WTC11 (cell line): ENCODE measurements around the gene PRR33. TPM values are rescaled to one million over a fixed set of nuclear protein-coding genes. Genes with fewer than 3 reads are reported as not detected.

ENCODE experiments used
- ATAC-seq: fragments of 200-7000 bp; cut with Tn5 transposase; 2 replicates; pipeline ENCODE4 v1.10.0; 2021; ENCODE audit warnings: mild to moderate bottlenecking, moderate library complexity
- CTCF ChIA-PET: fragments of 300-600 bp; sonication (Branson Sonifier 250); formaldehyde crosslinking; loops from one replicate; lab custom pipeline; 2021; ENCODE audit warnings: antibody characterized with exemption; lab: Charles Lee
- POLR2A ChIA-PET: fragments of 350-600 bp; sonication (Branson Sonifier 250); formaldehyde crosslinking; loops from one replicate; lab custom pipeline; 2021; ENCODE audit warnings: antibody characterized with exemption; lab: Charles Lee
- DNase-seq: peaks from one replicate; pipeline ENCODE4 v3.0.0; 2021; ENCODE audit warnings: low spot score
- H3K27ac Mint-ChIP-seq: 2 replicates; pipeline ENCODE4 v1.8.0; 2021; ENCODE audit warnings: mixed read lengths
- H3K27me3 Mint-ChIP-seq: 2 replicates; pipeline ENCODE4 v1.8.0; 2021; ENCODE audit warnings: low read depth, mild to moderate bottlenecking, moderate library complexity, mixed read lengths
- H3K36me3 Mint-ChIP-seq: 2 replicates; pipeline ENCODE4 v1.8.0; 2021; ENCODE audit warnings: mixed read lengths
- H3K4me1 Mint-ChIP-seq: 2 replicates; pipeline ENCODE4 v1.8.0; 2022; ENCODE audit warnings: mixed read lengths
- H3K4me3 Mint-ChIP-seq: 2 replicates; pipeline ENCODE4 v1.8.0; 2021; ENCODE audit warnings: mild to moderate bottlenecking, moderate library complexity, mixed read lengths
- H3K9me3 Mint-ChIP-seq: 2 replicates; pipeline ENCODE4 v1.8.0; 2021; ENCODE audit warnings: mixed read lengths
- ATF6 ChIP-seq: sonication (generic); formaldehyde crosslinking; IDR thresholded peaks from 2 replicates; pipeline ENCODE4 v1.8.1; 2023; ENCODE audit warnings: mild to moderate bottlenecking, missing genetic modification reagents
- CTCF ChIP-seq: fragments of 200-600 bp; IDR thresholded peaks from 2 replicates; pipeline ENCODE4 v1.8.0; 2022; ENCODE audit warnings: antibody characterized with exemption
- EMX1 ChIP-seq: fragments of 250-450 bp; sonication (Bioruptor Pico); IDR thresholded peaks from 2 replicates; pipeline ENCODE4 v1.8.0; 2021; ENCODE audit warnings: mild to moderate bottlenecking
- ETV6 ChIP-seq: sonication (generic); formaldehyde crosslinking; IDR thresholded peaks from 2 replicates; pipeline ENCODE4 v1.8.1; 2022; ENCODE audit warnings: mild to moderate bottlenecking, missing genetic modification reagents
- GTF2I ChIP-seq: fragments of 250-450 bp; sonication (Bioruptor Pico); conservative IDR thresholded peaks from 2 replicates; pipeline ENCODE4 v1.4.0; 2021; ENCODE audit warnings: mild to moderate bottlenecking
- JAZF1 ChIP-seq: fragments of 250-450 bp; sonication (Bioruptor Pico); IDR thresholded peaks from 2 replicates; pipeline ENCODE4 v1.9.0; 2021; ENCODE audit warnings: moderate library complexity, mild to moderate bottlenecking, inconsistent platforms
- JUN ChIP-seq: sonication (generic); formaldehyde crosslinking; IDR thresholded peaks from 2 replicates; pipeline ENCODE4 v1.8.0; 2023; ENCODE audit warnings: mild to moderate bottlenecking, missing genetic modification reagents
- MXD4 ChIP-seq: fragments of 250-450 bp; sonication (Bioruptor Pico); IDR thresholded peaks from 2 replicates; pipeline ENCODE4 v1.8.0; 2021; ENCODE audit warnings: mild to moderate bottlenecking, moderate library complexity, borderline replicate concordance
- MYBL2 ChIP-seq: sonication (generic); formaldehyde crosslinking; IDR thresholded peaks from 2 replicates; pipeline ENCODE4 v1.8.1; 2023; ENCODE audit warnings: mild to moderate bottlenecking, moderate library complexity, missing genetic modification reagents
- NFYB ChIP-seq: sonication (generic); formaldehyde crosslinking; conservative IDR thresholded peaks from 2 replicates; pipeline ENCODE4 v1.8.0; 2022; ENCODE audit warnings: low read depth, missing genetic modification reagents
- PRRX2 ChIP-seq: fragments of 250-450 bp; sonication (Bioruptor Pico); IDR thresholded peaks from 2 replicates; pipeline ENCODE4 v1.8.0; 2021; ENCODE audit warnings: mild to moderate bottlenecking
- SMAD4 ChIP-seq: sonication (generic); formaldehyde crosslinking; IDR thresholded peaks from 2 replicates; pipeline ENCODE4 v1.8.0; 2022; ENCODE audit warnings: mild to moderate bottlenecking, missing genetic modification reagents
- SOX15 ChIP-seq: fragments of 250-450 bp; sonication (Bioruptor Pico); IDR thresholded peaks from 2 replicates; pipeline ENCODE4 v1.9.0; 2021; ENCODE audit warnings: mild to moderate bottlenecking
- TCF7 ChIP-seq: sonication (generic); formaldehyde crosslinking; IDR thresholded peaks from 2 replicates; pipeline ENCODE4 v1.8.0; 2022; ENCODE audit warnings: mild to moderate bottlenecking, low read depth, missing genetic modification reagents, moderate library complexity
- TEAD1 ChIP-seq: sonication (generic); formaldehyde crosslinking; IDR thresholded peaks from 2 replicates; pipeline ENCODE4 v1.8.0; 2022; ENCODE audit warnings: mild to moderate bottlenecking, missing genetic modification reagents
- USF2 ChIP-seq: sonication (generic); formaldehyde crosslinking; IDR thresholded peaks from 2 replicates; pipeline ENCODE4 v1.8.1; 2023; ENCODE audit warnings: mild to moderate bottlenecking, missing genetic modification reagents, moderate library complexity
- ZNF232 ChIP-seq: sonication (generic); formaldehyde crosslinking; IDR thresholded peaks from 2 replicates; pipeline ENCODE4 v1.8.0; 2022; ENCODE audit warnings: mild to moderate bottlenecking, missing genetic modification reagents
- ZNF671 ChIP-seq: fragments of 250-450 bp; sonication (Bioruptor Pico); IDR thresholded peaks from 2 replicates; pipeline ENCODE4 v1.8.0; 2021; ENCODE audit warnings: mild to moderate bottlenecking
- total RNA-seq: library from RNA; stranded (reverse); gene quantifications from 3 replicates; pipeline ENCODE4 v1.2.3, GENCODE V29; 2021
- TF ChIP-seq, protein P1 (sequence below): sonication (generic); formaldehyde crosslinking; IDR thresholded peaks from 2 replicates; pipeline ENCODE4 v1.8.1; 2022; ENCODE audit warnings: low read depth, mild to moderate bottlenecking, moderate library complexity, missing genetic modification reagents, borderline replicate concordance
- TF ChIP-seq, protein P2 (sequence below): sonication (generic); formaldehyde crosslinking; IDR thresholded peaks from 2 replicates; pipeline ENCODE4 v1.8.0; 2022; ENCODE audit warnings: mild to moderate bottlenecking, missing genetic modification reagents
- TF ChIP-seq, protein P3 (sequence below): sonication (generic); formaldehyde crosslinking; IDR thresholded peaks from 2 replicates; pipeline ENCODE4 v1.8.1; 2023; ENCODE audit warnings: mild to moderate bottlenecking, moderate library complexity, missing genetic modification reagents

PRR33 gene
- total RNA-seq, 1 experiment from 2014 or later = not detected

DNA sequence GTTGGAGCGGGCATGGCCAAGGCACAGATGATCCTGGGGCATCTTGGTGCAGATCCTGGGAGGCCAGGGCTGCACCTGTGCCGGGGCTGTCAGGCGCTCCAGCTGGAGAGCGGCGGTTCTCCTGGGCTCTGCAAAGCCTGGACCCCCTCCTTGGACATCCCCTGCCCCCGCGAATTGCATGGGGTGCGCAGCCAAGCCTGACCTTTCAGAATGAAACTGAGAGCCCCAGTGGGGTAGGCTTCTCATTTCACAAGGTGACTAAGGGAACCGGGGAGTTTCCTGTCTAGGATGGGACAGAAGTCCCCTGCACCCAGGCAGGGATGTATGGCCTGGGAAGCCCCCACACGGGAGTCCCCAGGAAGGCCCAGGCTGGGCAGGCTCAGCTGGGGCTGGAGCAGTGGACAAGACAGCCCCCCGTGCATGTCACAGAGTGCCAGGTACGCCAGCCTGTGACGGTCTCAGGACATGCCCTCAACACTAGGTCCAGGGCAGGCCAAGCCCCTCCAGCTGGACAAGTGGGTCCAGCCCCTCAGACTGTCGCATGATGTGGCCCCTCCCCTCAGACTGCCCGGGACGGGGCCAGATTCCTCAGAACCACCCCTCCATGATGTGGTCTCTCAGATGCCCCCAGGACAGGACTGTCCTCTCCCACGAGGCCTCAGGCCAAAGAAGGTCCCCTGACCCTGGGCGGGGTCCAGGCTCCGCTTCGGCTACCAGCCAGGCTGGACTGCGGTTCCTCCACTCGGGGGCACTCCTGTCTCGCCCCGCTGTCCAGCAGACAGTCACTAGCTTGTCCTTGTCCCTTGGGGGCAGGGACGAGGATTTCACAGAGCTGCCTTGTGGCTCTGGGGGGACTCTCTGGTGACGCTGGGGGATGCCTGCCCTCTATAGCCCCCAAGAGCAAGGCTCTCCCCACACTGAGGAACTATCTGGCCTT lies 36.5 kb downstream of the PRR33 start (continued):
- TF ChIP-seq ATF6 (no peak), SMAD4 (CRISPR knock-in tag) (no peak), CTCF (no peak), PRRX2 (CRISPR knock-in tag) (no peak), EMX1 (CRISPR knock-in tag) (no peak)

GRCh38 chr11:1854132-1854948 lies 37.4 kb downstream of the PRR33 start:
- CTCF ChIA-PET = interaction anchor here (1.5 to 2.9 kb wide), 6 partner anchors 22 to 297 kb away, joined by 5 to 13 read pairs (median 8); no protein-coding TSS in a partner anchor
- no peak for ATAC-seq
- Mint-ChIP-seq H3K4me1 (no peaks in the 10 kb centered on the region), H3K36me3 (no peaks in the 10 kb centered on the region), H3K27ac (no peak overlapping the region), H3K4me3 (no peak overlapping the region), H3K9me3 (no peaks in the 10 kb centered on the region), H3K27me3 (no peaks in the 10 kb centered on the region; the same call in 1 of the 2 replicates)
- DNase-seq = no peak
- TF ChIP-seq, protein P1, sequence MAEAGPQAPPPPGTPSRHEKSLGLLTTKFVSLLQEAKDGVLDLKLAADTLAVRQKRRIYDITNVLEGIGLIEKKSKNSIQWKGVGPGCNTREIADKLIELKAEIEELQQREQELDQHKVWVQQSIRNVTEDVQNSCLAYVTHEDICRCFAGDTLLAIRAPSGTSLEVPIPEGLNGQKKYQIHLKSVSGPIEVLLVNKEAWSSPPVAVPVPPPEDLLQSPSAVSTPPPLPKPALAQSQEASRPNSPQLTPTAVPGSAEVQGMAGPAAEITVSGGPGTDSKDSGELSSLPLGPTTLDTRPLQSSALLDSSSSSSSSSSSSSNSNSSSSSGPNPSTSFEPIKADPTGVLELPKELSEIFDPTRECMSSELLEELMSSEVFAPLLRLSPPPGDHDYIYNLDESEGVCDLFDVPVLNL (CRISPR knock-in tag) = no peak
- TF ChIP-seq, protein P2, sequence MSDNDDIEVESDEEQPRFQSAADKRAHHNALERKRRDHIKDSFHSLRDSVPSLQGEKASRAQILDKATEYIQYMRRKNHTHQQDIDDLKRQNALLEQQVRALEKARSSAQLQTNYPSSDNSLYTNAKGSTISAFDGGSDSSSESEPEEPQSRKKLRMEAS (CRISPR knock-in tag) = no peak
- TF ChIP-seq CTCF (no peak), TEAD1 (CRISPR knock-in tag) (no peak), TCF7 (CRISPR knock-in tag) (no peak), JUN (CRISPR knock-in tag) (no peak), ZNF232 (CRISPR knock-in tag) (no peak), JAZF1 (CRISPR knock-in tag) (no peak), GTF2I (no peak), MXD4 (no peak), PRRX2 (CRISPR knock-in tag) (no peak), MYBL2 (no peak), NFYB (CRISPR knock-in tag) (no peak), ZNF671 (no peak), USF2 (CRISPR knock-in tag) (no peak), ETV6 (no peak), SOX15 (CRISPR knock-in tag) (no peak)
- TF ChIP-seq, protein P3, sequence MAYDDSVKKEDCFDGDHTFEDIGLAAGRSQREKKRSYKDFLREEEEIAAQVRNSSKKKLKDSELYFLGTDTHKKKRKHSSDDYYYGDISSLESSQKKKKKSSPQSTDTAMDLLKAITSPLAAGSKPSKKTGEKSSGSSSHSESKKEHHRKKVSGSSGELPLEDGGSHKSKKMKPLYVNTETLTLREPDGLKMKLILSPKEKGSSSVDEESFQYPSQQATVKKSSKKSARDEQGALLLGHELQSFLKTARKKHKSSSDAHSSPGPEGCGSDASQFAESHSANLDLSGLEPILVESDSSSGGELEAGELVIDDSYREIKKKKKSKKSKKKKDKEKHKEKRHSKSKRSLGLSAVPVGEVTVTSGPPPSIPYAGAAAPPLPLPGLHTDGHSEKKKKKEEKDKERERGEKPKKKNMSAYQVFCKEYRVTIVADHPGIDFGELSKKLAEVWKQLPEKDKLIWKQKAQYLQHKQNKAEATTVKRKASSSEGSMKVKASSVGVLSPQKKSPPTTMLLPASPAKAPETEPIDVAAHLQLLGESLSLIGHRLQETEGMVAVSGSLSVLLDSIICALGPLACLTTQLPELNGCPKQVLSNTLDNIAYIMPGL (CRISPR knock-in tag) = no peak
- POLR2A ChIA-PET = interaction anchor here (0.5 kb wide), 1 partner anchor 128 kb away, joined by 3 read pairs; no protein-coding TSS in a partner anchor
